Effector memory CD4-positive, alpha-beta T cell (primary cell): Measurements from ENCODE around the gene PLET1.

Experiments
- DNase-seq, 3 donors: peaks; one replicate each; pipeline ENCODE4 v3.0.0-alpha.2; 2020
- H3K27ac ChIP-seq: 2 replicates; pipeline ENCODE4 v1.7.0; 2013; ENCODE audit warnings: mild to moderate bottlenecking, low read length, moderate library complexity; ENCODE audit not compliant: insufficient read depth, poor library complexity, severe bottlenecking
- H3K27me3 ChIP-seq: replicated peaks from 2 replicates; pipeline ENCODE4 v1.7.0; 2013; ENCODE audit warnings: mild to moderate bottlenecking, low read length; ENCODE audit not compliant: insufficient read depth, control insufficient read depth, poor library complexity, severe bottlenecking
- H3K36me3 ChIP-seq: 2 replicates; pipeline ENCODE4 v1.7.0; 2013; ENCODE audit warnings: mild to moderate bottlenecking, low read length, moderate library complexity; ENCODE audit not compliant: control insufficient read depth, insufficient read depth
- H3K4me1 ChIP-seq: 2 replicates; pipeline ENCODE4 v1.7.0; 2013; ENCODE audit warnings: low read length, mild to moderate bottlenecking; ENCODE audit not compliant: control insufficient read depth, insufficient read depth, poor library complexity, severe bottlenecking
- H3K4me3 ChIP-seq: 2 replicates; pipeline ENCODE4 v1.7.0; 2013; ENCODE audit warnings: low read length, low read depth, mild to moderate bottlenecking; ENCODE audit not compliant: insufficient read depth, poor library complexity, severe bottlenecking
- H3K9me3 ChIP-seq: 2 replicates; pipeline ENCODE4 v1.7.0; 2013; ENCODE audit warnings: mild to moderate bottlenecking, low read length, moderate library complexity; ENCODE audit not compliant: control insufficient read depth

Gene PLET1

GRCh38 chr11:112249871-112250610 is 10.6 kb downstream of the PLET1 start:
- H3K4me1 ChIP-seq = no peaks in the 10 kb centered on the region
- H3K4me3 ChIP-seq = no peak overlapping the region
- no peaks in the 10 kb centered on the region for H3K36me3 ChIP-seq
- DNase-seq = no peak
- H3K9me3 ChIP-seq = no peaks in the 10 kb centered on the region
- H3K27ac ChIP-seq = no peak overlapping the region
- no peaks in the 10 kb centered on the region for H3K27me3 ChIP-seq

- H3K4me3 ChIP-seq = no peak overlapping the region
- no peak for DNase-seq
- no peaks in the 10 kb centered on the region for H3K36me3 ChIP-seq
These were observed 12.5 kb downstream of the PLET1 start for GRCh38 chr11:112248201-112248600.

GRCh38 chr11:112247201-112247600 is 13.5 kb downstream of the PLET1 start:
- H3K36me3 ChIP-seq = no peaks in the 10 kb centered on the region
- no peak overlapping the region for H3K4me3 ChIP-seq
- DNase-seq = no peak

More at GRCh38 chr11:112248201-112248600, 12.5 kb downstream of the PLET1 start:
- Histone ChIP-seq H3K9me3 (no peaks in the 10 kb centered on the region), H3K27ac (no peak overlapping the region), H3K27me3 (no peaks in the 10 kb centered on the region), H3K4me1 (no peaks in the 10 kb centered on the region)

GRCh38 chr11:112241486-112241885 is 19.2 kb downstream of the PLET1 start:
- no peak for DNase-seq
- Histone ChIP-seq H3K9me3 (no peaks in the 10 kb centered on the region), H3K27ac (no peak overlapping the region), H3K4me1 (no peaks in the 10 kb centered on the region), H3K4me3 (no peak overlapping the region), H3K36me3 (peaks cover 22% of the 10 kb centered on the region), H3K27me3 (no peaks in the 10 kb centered on the region)

More at GRCh38 chr11:112247201-112247600, 13.5 kb downstream of the PLET1 start:
- Histone ChIP-seq H3K27me3 (no peaks in the 10 kb centered on the region), H3K9me3 (no peaks in the 10 kb centered on the region), H3K27ac (no peak overlapping the region), H3K4me1 (no peaks in the 10 kb centered on the region)

- Histone ChIP-seq H3K9me3 (no peaks in the 10 kb centered on the region), H3K27ac (no peak overlapping the region), H3K27me3 (no peaks in the 10 kb centered on the region), H3K36me3 (peaks cover 52% of the 10 kb centered on the region), H3K4me3 (no peak overlapping the region), H3K4me1 (no peaks in the 10 kb centered on the region)
- no peak for DNase-seq
These were observed 22.6 kb downstream of the PLET1 start for GRCh38 chr11:112238041-112238440.

GRCh38 chr11:112237451-112237850 is 23.2 kb downstream of the PLET1 start:
- H3K4me1 ChIP-seq = no peaks in the 10 kb centered on the region
- DNase-seq = no peak
- peaks cover 56% of the 10 kb centered on the region for H3K36me3 ChIP-seq
- H3K27me3 ChIP-seq = no peaks in the 10 kb centered on the region
- H3K27ac ChIP-seq = no peak overlapping the region
- H3K9me3 ChIP-seq = no peaks in the 10 kb centered on the region
- H3K4me3 ChIP-seq = no peak overlapping the region

GRCh38 chr11:112235750-112236390 is 24.8 kb downstream of the PLET1 start:
- no peaks in the 10 kb centered on the region for H3K4me1 ChIP-seq
- H3K27me3 ChIP-seq = no peaks in the 10 kb centered on the region
- peaks cover 57% of the 10 kb centered on the region for H3K36me3 ChIP-seq
- H3K4me3 ChIP-seq = no peak overlapping the region
- H3K9me3 ChIP-seq = no peaks in the 10 kb centered on the region
- no peak for DNase-seq
- H3K27ac ChIP-seq = no peak overlapping the region

- no peaks in the 10 kb centered on the region for H3K27me3 ChIP-seq
- H3K36me3 ChIP-seq = peaks cover 47% of the 10 kb centered on the region
- peaks cover 7% of the 10 kb centered on the region for H3K4me1 ChIP-seq
- no peaks in the 10 kb centered on the region for H3K9me3 ChIP-seq
- DNase-seq = no peak
- no peak overlapping the region for H3K27ac ChIP-seq
- no peak overlapping the region for H3K4me3 ChIP-seq
These were observed 28.7 kb downstream of the PLET1 start for GRCh38 chr11:112231952-112232351.

- peaks cover 30% of the 10 kb centered on the region for H3K36me3 ChIP-seq
- H3K27ac ChIP-seq = no peak overlapping the region
- no peaks in the 10 kb centered on the region for H3K9me3 ChIP-seq
- no peak overlapping the region for H3K4me3 ChIP-seq
- H3K4me1 ChIP-seq = peaks cover 14% of the 10 kb centered on the region
- no peak for DNase-seq
- H3K27me3 ChIP-seq = no peaks in the 10 kb centered on the region
These were observed 30.8 kb downstream of the PLET1 start for GRCh38 chr11:112229746-112230433.

GRCh38 chr11:112229159-112229558 is 31.5 kb downstream of the PLET1 start:
- DNase-seq = no peak
- H3K4me1 ChIP-seq = peaks cover 14% of the 10 kb centered on the region
- no peaks in the 10 kb centered on the region for H3K27me3 ChIP-seq
- H3K9me3 ChIP-seq = no peaks in the 10 kb centered on the region
- H3K36me3 ChIP-seq = peaks cover 24% of the 10 kb centered on the region
- H3K27ac ChIP-seq = no peak overlapping the region
- no peak overlapping the region for H3K4me3 ChIP-seq
